Measurements from ENCODE around the gene PPP1R13B.

Gene PPP1R13B

DNA sequence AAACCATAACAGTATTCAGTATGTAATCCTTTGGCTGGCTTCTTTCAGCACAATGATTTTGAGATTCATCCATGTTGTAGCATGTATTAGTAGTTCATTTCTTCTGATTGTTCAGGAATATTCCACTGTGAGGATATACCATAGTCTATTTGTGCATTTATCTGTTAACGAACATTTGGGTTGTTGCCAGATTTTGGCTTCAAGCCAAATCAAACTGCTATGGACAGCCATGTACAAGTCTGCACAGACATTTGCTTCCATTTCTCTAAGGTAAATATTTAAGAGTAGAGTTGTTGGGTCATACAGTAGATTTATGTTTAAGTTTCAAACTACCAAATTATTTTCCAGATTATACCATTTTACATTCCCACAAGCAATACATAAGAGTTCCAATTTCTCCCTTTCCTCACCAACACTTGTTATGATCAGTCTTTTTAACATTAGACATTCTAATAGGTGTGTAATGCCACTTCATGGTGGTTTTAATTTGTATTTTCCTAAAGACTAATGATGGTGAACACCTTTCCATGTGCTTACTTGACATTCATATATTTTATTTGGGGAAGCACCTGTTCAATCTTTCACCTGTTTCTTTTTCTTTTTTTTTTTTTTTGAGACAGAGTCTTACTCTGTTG lies 75.2 kb downstream of the PPP1R13B start:
- no peak for TF ChIP-seq ZNF274 (IDR thresholded peaks at IDR 0.05; ENCODE audit: low read depth, low read length)
- no peak overlapping the region for H3K4me3 ChIP-seq (ENCODE audit: low read length)

- no peak overlapping the region for H3K4me3 ChIP-seq (ENCODE audit: low read length)
- TF ChIP-seq ZNF274 (IDR thresholded peaks at IDR 0.05; ENCODE audit: low read depth, low read length): no peak
Measured at GRCh38 chr14:103770902-103771301, 76.5 kb downstream of the PPP1R13B start.

- TF ChIP-seq ZNF274 (IDR thresholded peaks at IDR 0.05; ENCODE audit: low read depth, low read length): no peak
Measured at GRCh38 chr14:103770500-103770899, 76.9 kb downstream of the PPP1R13B start.

DNA sequence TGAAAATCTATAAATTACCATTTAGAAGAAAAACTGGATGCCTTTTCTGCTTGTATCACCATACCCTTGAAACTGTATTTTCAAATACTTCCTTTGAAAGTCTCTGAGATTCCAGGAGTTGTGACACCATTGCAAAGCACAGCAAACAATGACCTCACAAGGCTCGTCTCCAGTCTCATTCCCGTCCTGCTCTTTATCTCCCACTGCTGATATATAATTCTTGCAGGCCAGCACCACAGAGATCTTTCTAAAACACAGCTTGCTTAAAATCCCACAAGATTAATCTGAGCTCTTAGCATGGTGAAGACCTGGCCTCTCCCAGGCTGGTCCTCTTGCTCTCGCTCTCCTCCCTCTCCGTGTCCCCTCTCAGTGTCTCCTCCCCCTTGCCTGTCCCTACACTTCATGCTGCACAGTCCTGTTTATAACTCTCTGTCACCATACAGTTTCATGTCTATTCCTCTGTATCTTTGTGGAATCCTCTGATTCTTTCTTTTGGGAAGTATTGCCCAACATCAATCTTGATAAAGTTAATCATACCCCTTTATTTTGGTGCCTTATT lies 80.0 kb downstream of the PPP1R13B start:
- no peak overlapping the region for H3K4me3 ChIP-seq (ENCODE audit: low read length)
- TF ChIP-seq ZNF274 (IDR thresholded peaks at IDR 0.05; ENCODE audit: low read depth, low read length): no peak

More at GRCh38 chr14:103770500-103770899, 76.9 kb downstream of the PPP1R13B start:
- H3K4me3 ChIP-seq (ENCODE audit: low read length): no peak overlapping the region

GRCh38 chr14:103765526-103765925 lies 81.8 kb downstream of the PPP1R13B start:
- H3K4me3 ChIP-seq (ENCODE audit: low read length): no peak overlapping the region
- no peak for TF ChIP-seq ZNF274 (IDR thresholded peaks at IDR 0.05; ENCODE audit: low read depth, low read length)

GRCh38 chr14:103763730-103764488 lies 83.5 kb downstream of the PPP1R13B start:
- no peak overlapping the region for H3K4me3 ChIP-seq (ENCODE audit: low read length)
- TF ChIP-seq ZNF274 (IDR thresholded peaks at IDR 0.05; ENCODE audit: low read depth, low read length): no peak

GRCh38 chr14:103762541-103762940 lies 84.8 kb downstream of the PPP1R13B start:
- no peak for TF ChIP-seq ZNF274 (IDR thresholded peaks at IDR 0.05; ENCODE audit: low read depth, low read length)

DNA sequence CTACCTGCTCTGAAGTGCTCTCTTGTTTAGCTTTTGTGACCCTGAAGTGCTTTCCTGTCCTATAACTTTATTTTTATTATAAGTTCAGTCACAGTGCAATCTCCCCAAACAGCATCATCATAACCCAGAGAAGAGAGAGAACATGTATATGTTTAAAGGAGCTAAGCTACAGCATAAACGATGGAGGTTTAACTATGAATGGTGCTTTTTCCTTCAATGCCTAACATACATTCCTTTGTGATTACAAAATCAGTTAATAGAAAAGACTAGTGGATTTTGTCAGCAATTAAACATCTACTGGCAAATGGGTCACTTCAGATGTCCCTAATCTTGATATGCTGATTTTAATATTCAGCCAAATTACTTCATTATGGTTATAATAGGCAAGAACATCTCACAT lies 85.3 kb downstream of the PPP1R13B start:
- H3K4me3 ChIP-seq (ENCODE audit: low read length): no peak overlapping the region
- no peak for TF ChIP-seq ZNF274 (IDR thresholded peaks at IDR 0.05; ENCODE audit: low read depth, low read length)

More at GRCh38 chr14:103762541-103762940, 84.8 kb downstream of the PPP1R13B start:
- H3K4me3 ChIP-seq (ENCODE audit: low read length): no peak overlapping the region

DNA sequence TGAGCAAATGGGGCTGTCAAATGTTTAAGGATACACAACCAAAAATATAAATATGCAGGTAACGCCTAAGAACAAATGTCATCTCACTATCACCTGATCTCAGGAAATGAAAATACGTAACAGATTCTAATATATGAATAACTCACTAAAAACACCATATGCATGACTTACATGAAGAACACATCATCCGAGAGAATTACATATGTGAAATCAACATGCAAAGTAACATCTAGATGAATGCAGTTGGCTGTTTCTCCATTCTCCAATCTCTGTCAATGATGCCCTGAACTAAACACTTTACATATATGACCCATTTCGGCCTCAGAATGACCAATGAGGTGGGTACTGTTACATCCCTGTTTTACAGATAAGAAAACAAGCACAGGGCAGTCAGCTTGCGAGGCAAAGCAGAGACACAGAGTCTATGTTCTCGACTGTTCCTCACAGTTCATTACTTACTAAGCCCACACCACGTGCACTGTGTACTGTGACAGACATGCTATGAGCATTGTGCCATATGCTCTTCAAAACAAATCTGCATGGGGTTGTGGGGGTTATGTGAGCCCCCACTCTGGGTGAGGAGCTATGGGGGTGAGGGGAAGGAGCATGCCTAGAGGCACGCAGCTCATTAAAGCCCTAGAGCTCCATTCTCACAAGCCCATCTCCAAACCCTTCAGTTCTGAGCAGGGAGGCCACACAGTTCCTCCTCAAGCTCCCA lies 89.2 kb downstream of the PPP1R13B start:
- no peak overlapping the region for H3K4me3 ChIP-seq (ENCODE audit: low read length)
- TF ChIP-seq ZNF274 (IDR thresholded peaks at IDR 0.05; ENCODE audit: low read depth, low read length): no peak

DNA sequence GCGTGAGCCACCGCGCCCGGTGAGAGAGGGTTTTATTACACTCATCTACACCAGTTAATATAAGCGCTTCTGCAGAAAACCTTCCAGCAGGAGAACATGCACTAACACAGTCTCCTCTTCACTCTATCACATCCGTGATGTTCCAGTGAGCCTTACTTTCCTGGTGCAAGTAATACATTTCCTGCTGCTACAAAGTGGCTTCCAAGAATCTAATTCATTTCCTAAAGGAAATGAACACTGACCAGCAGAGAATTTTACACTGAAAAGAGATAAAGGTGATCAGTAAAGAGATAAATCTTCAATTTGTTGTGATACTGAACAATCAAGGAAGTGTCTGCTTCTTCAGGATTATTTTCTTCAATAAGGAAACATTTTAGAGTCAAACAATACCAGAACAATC lies 92.3 kb downstream of the PPP1R13B start:
- H3K4me3 ChIP-seq (ENCODE audit: low read length): no peak overlapping the region
- TF ChIP-seq ZNF274 (IDR thresholded peaks at IDR 0.05; ENCODE audit: low read depth, low read length): no peak

GRCh38 chr14:103753774-103754173 lies 93.6 kb downstream of the PPP1R13B start:
- no peak for TF ChIP-seq ZNF274 (IDR thresholded peaks at IDR 0.05; ENCODE audit: low read depth, low read length)
- no peak overlapping the region for H3K4me3 ChIP-seq (ENCODE audit: low read length)

GRCh38 chr14:103749860-103750259 lies 97.5 kb downstream of the PPP1R13B start:
- no peak overlapping the region for H3K4me3 ChIP-seq (ENCODE audit: low read length)

DNA sequence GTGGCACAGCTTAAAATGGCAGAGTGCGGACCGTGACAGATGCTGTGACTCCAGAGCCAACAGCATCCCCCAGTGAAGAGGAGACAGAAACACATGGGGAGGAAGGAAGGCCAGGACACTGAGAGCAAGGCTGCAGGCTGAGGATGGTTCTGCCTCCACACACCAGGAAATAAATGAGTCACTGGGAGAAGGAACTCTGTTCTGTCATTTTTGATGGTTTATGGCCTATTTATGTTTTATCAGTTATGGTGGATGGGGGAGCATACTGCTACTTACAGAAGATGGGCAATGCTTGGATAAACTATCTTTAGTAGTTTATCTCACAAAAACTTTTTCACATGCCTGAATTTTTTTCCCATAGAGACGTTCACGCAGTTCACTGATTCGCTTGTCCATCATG lies 97.9 kb downstream of the PPP1R13B start:
- no peak overlapping the region for H3K4me3 ChIP-seq (ENCODE audit: low read length)
- TF ChIP-seq ZNF274 (IDR thresholded peaks at IDR 0.05; ENCODE audit: low read depth, low read length): no peak

More at GRCh38 chr14:103749860-103750259, 97.5 kb downstream of the PPP1R13B start:
- no peak for TF ChIP-seq ZNF274 (IDR thresholded peaks at IDR 0.05; ENCODE audit: low read depth, low read length)

DNA sequence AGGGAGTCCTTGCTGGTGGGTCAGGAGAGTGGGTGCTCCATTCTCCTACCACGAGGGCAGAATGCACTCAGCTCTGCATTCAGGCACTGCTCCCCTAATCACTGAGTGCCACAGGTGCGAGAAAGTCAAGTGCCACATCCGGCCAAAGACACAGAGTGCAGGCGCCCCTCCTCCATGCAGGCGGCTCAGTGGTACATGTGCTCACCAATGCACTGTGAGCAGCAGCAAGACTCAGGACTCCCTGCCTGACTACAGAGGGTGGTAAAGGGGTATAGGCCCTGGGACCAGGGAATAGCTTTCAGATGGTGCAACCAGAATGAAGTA lies 98.9 kb downstream of the PPP1R13B start:
- no peak for TF ChIP-seq ZNF274 (IDR thresholded peaks at IDR 0.05; ENCODE audit: low read depth, low read length)
- H3K4me3 ChIP-seq (ENCODE audit: low read length): no peak overlapping the region
